Ishikawa (cell line): Measurements from ENCODE around the gene TSC22D1.

Source experiments
- EGR1 ChIP-seq: IDR thresholded peaks from 2 replicates; pipeline ENCODE4 v1.6.1; 2012
- EP300 ChIP-seq: IDR thresholded peaks from 2 replicates; pipeline ENCODE4 v1.6.1; 2012; ENCODE audit warnings: borderline replicate concordance
- FOXM1 ChIP-seq: IDR thresholded peaks from 2 replicates; pipeline ENCODE4 v1.6.1; 2012; ENCODE audit warnings: low read depth, borderline replicate concordance
- MAX ChIP-seq: IDR thresholded peaks from 2 replicates; pipeline ENCODE4 v1.6.1; 2012
- RAD21 ChIP-seq: IDR thresholded peaks from 2 replicates; pipeline ENCODE4 v1.6.1; 2012; ENCODE audit warnings: low read depth
- REST ChIP-seq: IDR thresholded peaks from 2 replicates; pipeline ENCODE4 v1.6.1; 2012; ENCODE audit warnings: low read depth, mild to moderate bottlenecking
- TCF12 ChIP-seq: IDR thresholded peaks from 2 replicates; pipeline ENCODE4 v1.6.1; 2012; ENCODE audit warnings: low read depth
- TEAD4 ChIP-seq: IDR thresholded peaks from 2 replicates; pipeline ENCODE4 v1.6.1; 2012
- YY1 ChIP-seq: IDR thresholded peaks from 2 replicates; pipeline ENCODE4 v1.6.1; 2012; ENCODE audit warnings: low read depth

GRCh38 chr13:44575035-44575434 is 1.1 kb downstream of the TSC22D1 start:
- TF ChIP-seq MAX (no peak), TEAD4 (no peak), EP300 (no peak), YY1 (no peak), FOXM1 (no peak), EGR1 (no peak), RAD21 (no peak), TCF12 (no peak), REST (no peak)
